Thoracic aorta (tissue), 2 donors: ENCODE measurements around the gene COA7. TPM values are rescaled to one million over a fixed set of nuclear protein-coding genes. Genes with fewer than 3 reads are reported as not detected.

ENCODE experiments used
- ATAC-seq: fragments of 150-250 bp; one replicate; pipeline ENCODE4 v1.8.0; 2017; ENCODE audit warnings: low read depth; ENCODE audit not compliant: insufficient number of reproducible peaks, low FRiP score
- DNase-seq: peaks from one replicate; pipeline ENCODE4 v3.0.0-alpha.2; 2020; ENCODE audit warnings: low spot score
- H3K27ac ChIP-seq, 2 donors: fragments of 200-600 bp; sonication (generic); 1 replicate in 1 of 2; 2 replicates in 1 of 2; pipeline ENCODE4 v1.5.1; 2016; ENCODE audit warnings: mild to moderate bottlenecking in 2 of 2, moderate library complexity in 2 of 2
- H3K27me3 ChIP-seq: fragments of 200-600 bp; sonication (generic); replicated peaks from 2 replicates; pipeline ENCODE4 v1.6.0; 2016; ENCODE audit warnings: mild to moderate bottlenecking; ENCODE audit not compliant: insufficient read depth
- H3K36me3 ChIP-seq: fragments of 200-600 bp; sonication (generic); one replicate; pipeline ENCODE4 v1.5.1; 2016
- H3K4me1 ChIP-seq, 2 donors: fragments of 200-600 bp; sonication (generic); 1 replicate in 1 of 2; 2 replicates in 1 of 2; pipeline versions ENCODE4 v1.5.1 to v1.6.0; 2016; ENCODE audit warnings: low read depth in 2 of 2, mild to moderate bottlenecking in 1 of 2; ENCODE audit not compliant: control insufficient read depth in 1 of 2
- H3K4me3 ChIP-seq: fragments of 200-600 bp; sonication (generic); 2 replicates; pipeline ENCODE4 v1.5.1; 2016; ENCODE audit warnings: mild to moderate bottlenecking
- H3K9me3 ChIP-seq: fragments of 200-600 bp; sonication (generic); 2 replicates; pipeline ENCODE4 v1.5.1; 2016
- CTCF ChIP-seq: fragments of 200-600 bp; sonication (generic); IDR thresholded peaks from one replicate; pipeline ENCODE4 v1.5.1; 2019; ENCODE audit warnings: antibody characterized with exemption
- total RNA-seq, 2 donors: library from RNA; depleted of rRNA; stranded (reverse); fragments of >200 nt; gene quantifications; one replicate each; pipeline versions ENCODE4 v1.1.0 to v1.2.3, GENCODE V29; 2016

COA7 gene
- total RNA-seq: 1 to 10 TPM; 4.6 to 9.9 TPM

GRCh38 chr1:52697795-52698674, at the start of gene COA7:
COA7 (minus strand) TSS chr1:52698347; CDS start chr1:52698326, 21 bp downstream.
- DNase-seq: peak; percentile 36
- no peak for TF ChIP-seq CTCF
- peak within 1 kb of the TSS; percentile 50 to 71 for H3K27ac ChIP-seq
- H3K4me3 ChIP-seq: peak within 1 kb of the TSS; percentile 98
- H3K36me3 ChIP-seq: no peaks in the 10 kb centered on the region
- no peaks in the 10 kb centered on the region for H3K9me3 ChIP-seq
- H3K27me3 ChIP-seq: no peaks in the 10 kb centered on the region
- ATAC-seq: peak; percentile 66
- H3K4me1 ChIP-seq: peaks cover 10 to 15% of the 10 kb centered on the region in 2 donors

GRCh38 chr1:52747450-52747849, 49.3 kb upstream of the COA7 start:
- no peak for TF ChIP-seq CTCF
- ATAC-seq: no peak
- Histone ChIP-seq H3K36me3 (no peaks in the 10 kb centered on the region), H3K4me3 (no peak overlapping the region), H3K4me1 (peaks cover 11 to 26% of the 10 kb centered on the region in 2 donors), H3K27me3 (no peaks in the 10 kb centered on the region), H3K27ac (no peak overlapping the region), H3K9me3 (no peaks in the 10 kb centered on the region)
- no peak for DNase-seq

- H3K36me3 ChIP-seq: no peaks in the 10 kb centered on the region
- H3K9me3 ChIP-seq: no peaks in the 10 kb centered on the region
- no peak for TF ChIP-seq CTCF
These were observed 48.0 kb upstream of the COA7 start for GRCh38 chr1:52746189-52746588.

GRCh38 chr1:52741259-52741658, 43.1 kb upstream of the COA7 start:
- H3K9me3 ChIP-seq: no peaks in the 10 kb centered on the region
- H3K4me1 ChIP-seq: peaks cover 3 to 19% of the 10 kb centered on the region in 2 donors
- no peak for ATAC-seq

More at GRCh38 chr1:52746189-52746588, 48.0 kb upstream of the COA7 start:
- Histone ChIP-seq H3K4me3 (no peak overlapping the region), H3K4me1 (peaks cover 2 to 14% of the 10 kb centered on the region in 2 donors), H3K27ac (no peak overlapping the region), H3K27me3 (no peaks in the 10 kb centered on the region)
- no peak for DNase-seq
- ATAC-seq: no peak

More at GRCh38 chr1:52741259-52741658, 43.1 kb upstream of the COA7 start:
- H3K36me3 ChIP-seq: no peaks in the 10 kb centered on the region
- DNase-seq: no peak
- H3K27me3 ChIP-seq: no peaks in the 10 kb centered on the region
- no peak for TF ChIP-seq CTCF
- H3K4me3 ChIP-seq: no peak overlapping the region
- H3K27ac ChIP-seq: no peak overlapping the region
